Epithelial cell of esophagus (primary cell): ENCODE results near the gene ABCC5.

Source experiments
- DNase-seq: peaks from one replicate; pipeline ENCODE4 v3.0.0; 2010; ENCODE audit warnings: low read depth
- H3K4me3 ChIP-seq: 2 replicates; pipeline ENCODE4 v1.5.1; 2011; ENCODE audit warnings: mild to moderate bottlenecking, low read length, control low read depth
- TF ChIP-seq, protein P1 (sequence below): IDR thresholded peaks from 2 replicates; pipeline ENCODE4 v1.5.1; 2011; ENCODE audit warnings: low read depth, mild to moderate bottlenecking, low read length, control low read depth, inconsistent platforms; ENCODE audit not compliant: insufficient read depth; ENCODE audit errors: missing control alignments

ABCC5 gene

DNA sequence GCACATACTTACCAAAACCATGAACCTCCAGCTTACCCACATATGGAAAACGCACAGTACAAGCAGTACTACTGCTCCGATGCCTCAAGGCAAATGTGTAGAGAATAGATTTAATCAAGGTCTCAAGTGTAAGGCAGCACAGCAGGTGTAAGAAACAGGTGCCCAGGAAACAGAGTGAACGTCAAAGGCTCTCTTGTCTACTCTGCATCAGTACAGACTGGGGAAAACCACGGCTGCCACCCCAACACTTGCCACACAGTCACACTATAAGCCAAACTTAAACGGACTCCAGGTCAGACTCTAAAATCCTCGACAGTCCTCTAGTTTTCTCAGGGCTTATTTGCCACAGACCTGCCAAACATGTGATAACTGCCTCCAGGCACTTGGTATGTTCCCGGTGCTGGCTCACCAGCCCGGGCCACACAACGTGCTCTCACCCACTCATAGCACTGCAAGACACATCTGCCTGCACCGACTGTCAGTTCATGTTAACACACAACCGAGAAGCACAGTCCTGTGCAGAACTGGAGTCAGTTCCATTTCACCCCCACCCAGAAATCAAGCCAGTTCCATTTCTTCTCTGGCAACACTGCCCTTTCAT is 30.6 kb downstream of the ABCC5 start:
- DNase-seq = no peak
- TF ChIP-seq, protein P1, sequence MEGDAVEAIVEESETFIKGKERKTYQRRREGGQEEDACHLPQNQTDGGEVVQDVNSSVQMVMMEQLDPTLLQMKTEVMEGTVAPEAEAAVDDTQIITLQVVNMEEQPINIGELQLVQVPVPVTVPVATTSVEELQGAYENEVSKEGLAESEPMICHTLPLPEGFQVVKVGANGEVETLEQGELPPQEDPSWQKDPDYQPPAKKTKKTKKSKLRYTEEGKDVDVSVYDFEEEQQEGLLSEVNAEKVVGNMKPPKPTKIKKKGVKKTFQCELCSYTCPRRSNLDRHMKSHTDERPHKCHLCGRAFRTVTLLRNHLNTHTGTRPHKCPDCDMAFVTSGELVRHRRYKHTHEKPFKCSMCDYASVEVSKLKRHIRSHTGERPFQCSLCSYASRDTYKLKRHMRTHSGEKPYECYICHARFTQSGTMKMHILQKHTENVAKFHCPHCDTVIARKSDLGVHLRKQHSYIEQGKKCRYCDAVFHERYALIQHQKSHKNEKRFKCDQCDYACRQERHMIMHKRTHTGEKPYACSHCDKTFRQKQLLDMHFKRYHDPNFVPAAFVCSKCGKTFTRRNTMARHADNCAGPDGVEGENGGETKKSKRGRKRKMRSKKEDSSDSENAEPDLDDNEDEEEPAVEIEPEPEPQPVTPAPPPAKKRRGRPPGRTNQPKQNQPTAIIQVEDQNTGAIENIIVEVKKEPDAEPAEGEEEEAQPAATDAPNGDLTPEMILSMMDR = no peak
- H3K4me3 ChIP-seq = no peak overlapping the region

DNA sequence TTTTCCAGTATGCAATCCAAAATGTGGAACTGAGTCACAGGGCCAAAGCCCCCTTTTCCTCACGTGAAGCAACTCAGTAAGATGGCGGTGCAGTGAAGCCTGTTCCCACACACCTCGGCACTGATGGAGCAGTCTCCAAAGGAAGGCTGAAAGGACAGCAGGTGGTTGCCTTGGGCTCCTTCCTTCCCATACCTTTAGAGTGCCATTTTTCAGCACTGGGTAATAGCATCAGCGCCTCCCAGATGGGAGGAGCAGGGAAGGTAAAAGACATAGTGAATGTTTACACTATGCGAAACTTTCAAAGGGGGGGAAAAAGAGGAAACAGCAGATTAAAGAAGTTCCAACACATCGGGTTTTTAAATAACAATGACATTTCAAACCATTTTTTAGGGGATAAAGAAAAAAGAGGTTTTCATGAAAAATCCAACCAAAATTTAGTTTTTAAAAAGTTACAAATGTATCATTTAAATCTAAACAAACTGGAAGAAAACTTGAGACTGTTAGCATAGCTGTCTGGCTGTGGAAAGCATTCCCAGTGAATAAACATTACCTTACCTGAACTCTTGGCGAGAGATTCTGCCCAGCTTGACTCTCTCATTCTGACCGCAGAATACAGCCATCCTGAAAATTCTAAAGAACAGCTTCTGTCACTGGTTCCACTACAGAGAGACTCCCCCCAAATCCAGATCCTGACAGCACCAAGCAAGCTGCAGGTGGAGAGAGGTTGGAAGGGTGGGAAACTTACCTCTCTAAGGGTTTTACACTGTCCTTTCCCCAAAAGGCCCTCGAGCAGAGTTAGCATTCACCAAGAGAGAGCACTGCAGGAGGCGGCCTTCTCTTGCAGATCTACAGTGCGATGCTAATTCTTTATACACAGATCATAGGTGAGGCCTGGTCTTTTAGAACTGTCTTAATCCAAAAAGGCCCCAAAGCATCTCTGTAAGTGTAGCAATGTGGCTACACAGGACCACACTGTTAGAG is 32.6 kb downstream of the ABCC5 start:
- no peak for DNase-seq
- no peak overlapping the region for H3K4me3 ChIP-seq
- TF ChIP-seq, protein P1 = no peak

DNA sequence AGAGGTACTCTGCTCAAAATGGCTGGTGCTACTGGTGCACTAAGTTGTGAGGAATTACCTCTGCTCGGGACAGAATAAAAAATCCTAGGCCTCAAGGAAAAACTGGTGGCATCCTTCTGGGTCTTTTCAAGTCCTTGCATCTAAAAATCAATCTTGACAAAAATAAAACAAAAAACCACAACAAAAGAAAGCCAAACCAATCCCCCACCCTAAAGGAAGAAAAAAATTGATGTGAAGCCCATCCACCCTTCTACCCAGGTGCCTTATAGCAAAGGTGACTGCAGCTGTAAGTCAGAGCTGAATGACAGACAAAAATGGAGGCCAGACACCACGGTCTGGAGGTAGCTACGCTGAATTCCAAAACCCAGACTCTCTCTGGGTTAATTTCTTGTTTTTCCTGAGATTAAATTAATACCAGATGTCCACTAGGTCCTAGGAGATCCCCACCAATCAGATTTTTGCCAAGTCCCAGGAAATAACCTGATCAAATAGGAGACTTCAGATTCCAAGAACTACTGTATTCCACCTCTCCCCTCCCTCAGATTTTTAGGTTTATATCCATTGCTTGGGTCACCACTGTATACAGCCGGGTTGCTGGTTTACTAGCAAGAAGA is 33.5 kb downstream of the ABCC5 start:
- H3K4me3 ChIP-seq = no peak overlapping the region
- no peak for DNase-seq
- TF ChIP-seq, protein P1 = no peak

DNA sequence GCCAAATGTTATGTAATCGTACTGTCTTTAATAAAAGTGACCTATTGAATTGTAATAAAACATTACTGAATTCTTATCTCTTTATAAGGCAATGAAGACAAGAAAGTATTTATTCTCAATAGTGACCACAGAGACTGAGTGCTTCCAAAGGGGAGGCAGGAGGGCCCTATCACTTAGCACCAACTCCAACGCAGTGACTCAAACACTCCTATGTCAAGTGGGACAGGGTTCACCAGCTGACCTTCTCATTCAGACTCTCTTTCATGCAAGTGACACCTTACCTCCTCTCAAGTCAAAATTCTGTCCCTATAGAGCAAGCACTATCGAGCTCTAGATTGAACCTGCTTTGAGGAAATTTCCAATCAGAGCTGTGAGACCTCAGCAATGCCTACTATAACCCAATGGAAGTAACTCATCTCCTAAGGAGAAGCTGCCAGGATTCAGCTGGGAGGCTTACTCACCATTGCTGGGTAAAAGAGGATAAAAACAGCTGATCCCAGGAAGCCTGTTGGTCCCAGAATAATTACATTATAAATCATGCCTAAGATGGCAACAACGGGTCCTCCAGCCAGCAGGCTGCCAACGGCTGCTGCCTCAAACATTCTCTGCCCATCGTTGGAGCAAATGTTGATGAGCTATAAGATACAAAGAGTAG is 35.6 kb downstream of the ABCC5 start:
- H3K4me3 ChIP-seq = no peak overlapping the region
- no peak for DNase-seq
- TF ChIP-seq, protein P1 = no peak

DNA sequence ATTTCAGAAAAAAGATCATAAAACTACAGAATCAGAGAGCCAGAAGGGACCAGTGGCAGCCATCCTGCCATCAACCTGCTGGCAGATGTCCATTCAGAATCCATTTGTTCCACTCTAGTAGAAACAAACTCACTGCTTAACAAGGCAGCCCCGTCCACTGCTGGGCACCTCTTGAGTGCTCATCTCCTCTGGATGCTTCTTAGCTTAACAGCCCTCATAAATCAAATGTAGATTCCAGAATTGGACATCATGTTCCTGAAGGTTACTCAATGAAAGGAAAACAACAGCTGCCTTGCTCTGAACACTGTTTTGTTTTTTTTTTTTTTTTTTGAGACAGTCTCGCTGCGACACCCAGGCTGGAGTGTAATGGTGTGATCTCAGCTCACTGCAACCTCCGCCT is 37.3 kb downstream of the ABCC5 start:
- no peak overlapping the region for H3K4me3 ChIP-seq
- TF ChIP-seq, protein P1 = no peak
- DNase-seq = no peak

DNA sequence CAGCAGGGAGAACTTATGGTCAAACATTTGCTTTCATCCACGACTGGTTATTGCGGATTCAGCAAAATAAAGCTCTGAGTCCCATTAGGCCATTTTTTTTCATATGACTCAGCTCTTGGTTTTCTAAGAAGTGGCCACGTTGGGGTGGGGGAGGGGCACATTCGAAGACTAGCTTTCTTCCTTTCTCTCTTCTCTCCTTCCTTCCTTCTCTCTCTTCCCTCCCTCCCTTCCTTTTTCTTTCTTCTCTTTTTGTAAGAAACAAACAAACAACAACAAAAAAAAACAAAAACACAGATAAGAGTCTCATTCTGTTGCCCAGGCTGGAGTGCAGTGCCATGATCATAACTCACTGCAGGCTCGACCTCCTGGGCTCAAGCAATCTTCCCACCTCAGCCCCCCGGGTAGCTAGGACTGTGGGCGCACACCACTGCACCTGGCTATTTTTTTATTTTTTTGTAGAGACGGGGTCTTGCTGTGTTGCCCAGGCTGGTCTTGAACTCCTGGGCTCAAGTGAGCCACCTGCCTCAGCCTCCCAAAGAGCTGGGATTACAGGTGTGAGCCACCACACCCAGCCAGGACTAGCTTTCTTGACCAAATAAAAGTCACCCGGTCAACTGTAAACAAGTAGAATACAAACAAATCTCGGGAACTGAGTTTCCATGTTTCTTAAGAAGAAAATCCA is 41.6 kb downstream of the ABCC5 start:
- H3K4me3 ChIP-seq = no peak overlapping the region
- DNase-seq = peak; percentile 10
- TF ChIP-seq, protein P1 = no peak
